Fibroblast of lung (primary cell): ENCODE results near the gene ATP10A. TPM values are rescaled to one million over a fixed set of nuclear protein-coding genes. Genes with fewer than 3 reads are reported as not detected.

Source experiments
- DNase-seq, 2 donors: peaks; one replicate each; pipeline versions ENCODE4 v3.0.0 to v3.0.0-alpha.2; 2010; ENCODE audit warnings: low read depth in 2 of 2
- H2AFZ ChIP-seq: 2 replicates; pipeline ENCODE4 v1.5.1; 2012; ENCODE audit warnings: low read length, control low read depth, inconsistent platforms
- H3K27ac ChIP-seq: 2 replicates; pipeline ENCODE4 v1.5.1; 2011; ENCODE audit warnings: low read length, control low read depth; ENCODE audit not compliant: insufficient read depth
- H3K27me3 ChIP-seq: 2 replicates; pipeline ENCODE4 v1.5.1; 2011; ENCODE audit warnings: mild to moderate bottlenecking, low read length; ENCODE audit not compliant: control insufficient read depth, insufficient read depth
- H3K36me3 ChIP-seq: 2 replicates; pipeline ENCODE4 v1.5.1; 2011; ENCODE audit warnings: low read length; ENCODE audit not compliant: control insufficient read depth, insufficient read depth
- H3K4me1 ChIP-seq: 2 replicates; pipeline ENCODE4 v1.5.1; 2011; ENCODE audit warnings: low read length; ENCODE audit not compliant: control insufficient read depth, insufficient read depth; ENCODE audit errors: extremely low read depth
- H3K4me2 ChIP-seq: 2 replicates; pipeline ENCODE4 v1.5.1; 2011; ENCODE audit warnings: low read length, control low read depth; ENCODE audit not compliant: insufficient read depth; ENCODE audit errors: extremely low read depth
- H3K4me3 ChIP-seq, 4 experiments: fragments of 200-600 bp in 1 of 4; sonication (generic) in 1 of 4; replicated peaks in 1 of 4; 2 replicates each; pipeline ENCODE4 v1.5.1; 2011 to 2016; ENCODE audit warnings: low read length in 4 of 4, low read depth in 3 of 4, mild to moderate bottlenecking in 3 of 4, control low read depth in 2 of 4, inconsistent platforms in 1 of 4, mixed read lengths in 1 of 4; ENCODE audit not compliant: insufficient read depth in 1 of 4; ENCODE audit errors: control extremely low read depth in 1 of 4
- H3K79me2 ChIP-seq: 2 replicates; pipeline ENCODE4 v1.5.1; 2012; ENCODE audit warnings: mild to moderate bottlenecking, low read length, inconsistent platforms; ENCODE audit not compliant: control insufficient read depth, insufficient read depth
- H3K9ac ChIP-seq: 2 replicates; pipeline ENCODE4 v1.5.1; 2011; ENCODE audit warnings: mild to moderate bottlenecking, low read length, control low read depth; ENCODE audit not compliant: insufficient read depth
- H3K9me3 ChIP-seq: 2 replicates; pipeline ENCODE4 v1.5.1; 2012; ENCODE audit warnings: low read depth, low read length; ENCODE audit not compliant: control insufficient read depth, insufficient read depth
- H4K20me1 ChIP-seq: 2 replicates; pipeline ENCODE4 v1.5.1; 2011; ENCODE audit warnings: low read length; ENCODE audit not compliant: control insufficient read depth, insufficient read depth; ENCODE audit errors: extremely low read depth
- CTCF ChIP-seq, 2 donors: IDR thresholded peaks in 1 of 2; conservative IDR thresholded peaks in 1 of 2; 1 replicate in 1 of 2; 2 replicates in 1 of 2; pipeline ENCODE4 v1.5.1; 2011 to 2012; ENCODE audit warnings: low read length in 2 of 2, control low read depth in 1 of 2, inconsistent platforms in 1 of 2, low read depth in 1 of 2, mild to moderate bottlenecking in 1 of 2
- EZH2 ChIP-seq: IDR thresholded peaks from 2 replicates; pipeline ENCODE4 v1.5.1; 2012; ENCODE audit warnings: low read length, control low read depth, mild to moderate bottlenecking; ENCODE audit errors: missing control alignments
- polyA plus RNA-seq, 2 donors: library from polyadenylated mRNA; depleted of rRNA in 1 of 2; stranded (reverse) in 1 of 2; unstranded in 1 of 2; fragments of >200 nt; gene quantifications; 2 replicates each; pipeline ENCODE4 v1.2.1, GENCODE V29; 2011 to 2012; ENCODE audit warnings: missing spikeins in 1 of 2
- total RNA-seq: library from RNA; depleted of rRNA; stranded (reverse); fragments of >200 nt; gene quantifications from 2 replicates; pipeline ENCODE4 v1.2.1, GENCODE V29; 2014

Gene ATP10A
- total and polyA plus RNA-seq, 2 donors (not counting 1 experiment from before 2014, with no cell fraction given) = 12.7 to 13.8 TPM

GRCh38 chr15:25683415-25683814 lies 179.7 kb downstream of the ATP10A start:
- Histone ChIP-seq H3K4me3 (no peak overlapping the region), H3K9me3 (no peaks in the 10 kb centered on the region), H3K36me3 (peaks cover 13% of the 10 kb centered on the region), H2AFZ (no peak overlapping the region), H3K27me3 (no peaks in the 10 kb centered on the region), H3K9ac (no peak overlapping the region), H3K4me1 (peaks cover 12% of the 10 kb centered on the region), H3K79me2 (no peaks in the 10 kb centered on the region), H4K20me1 (no peaks in the 10 kb centered on the region), H3K27ac (no peak overlapping the region), H3K4me2 (no peak overlapping the region)
- TF ChIP-seq CTCF (conservative IDR thresholded peaks at IDR 0.05 in 1 of 2, IDR thresholded peaks at IDR 0.05 in 1 of 2; ENCODE audit: low read depth in 1 of 2, low read length in 2 of 2) = no peak
- DNase-seq = no peak

DNA sequence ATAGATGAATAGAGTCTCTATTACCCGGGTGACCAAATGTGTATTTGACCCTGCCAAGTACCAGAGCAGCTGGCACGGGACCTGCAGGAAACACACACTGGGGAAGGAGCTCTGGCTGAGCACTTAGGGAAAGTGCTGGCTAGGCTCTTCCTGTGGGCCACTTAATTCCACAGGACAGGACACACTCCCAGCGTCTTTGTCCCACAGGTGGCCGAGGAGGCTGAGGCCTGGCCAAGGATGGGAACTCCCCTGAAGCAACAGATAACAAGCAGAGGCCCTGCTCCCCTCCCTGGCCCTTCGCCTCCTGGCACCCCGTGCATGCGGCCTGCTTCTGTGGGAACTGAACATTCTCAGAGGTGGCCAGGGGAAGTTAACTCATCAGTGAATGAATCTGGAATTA lies 180.8 kb downstream of the ATP10A start:
- no peak for DNase-seq
- no peak overlapping the region for H2AFZ ChIP-seq
- no peak overlapping the region for H3K27ac ChIP-seq
- H3K9ac ChIP-seq = no peak overlapping the region
- H3K9me3 ChIP-seq = no peaks in the 10 kb centered on the region
- no peak for TF ChIP-seq EZH2
- TF ChIP-seq CTCF (conservative IDR thresholded peaks at IDR 0.05 in 1 of 2, IDR thresholded peaks at IDR 0.05 in 1 of 2; ENCODE audit: low read depth in 1 of 2, low read length in 2 of 2) = no peak
- no peaks in the 10 kb centered on the region for H4K20me1 ChIP-seq
- peaks cover 12% of the 10 kb centered on the region for H3K4me1 ChIP-seq
- H3K4me3 ChIP-seq = no peak overlapping the region
- H3K79me2 ChIP-seq = no peaks in the 10 kb centered on the region
- peaks cover 13% of the 10 kb centered on the region for H3K36me3 ChIP-seq
- H3K4me2 ChIP-seq = no peak overlapping the region
- no peaks in the 10 kb centered on the region for H3K27me3 ChIP-seq

DNA sequence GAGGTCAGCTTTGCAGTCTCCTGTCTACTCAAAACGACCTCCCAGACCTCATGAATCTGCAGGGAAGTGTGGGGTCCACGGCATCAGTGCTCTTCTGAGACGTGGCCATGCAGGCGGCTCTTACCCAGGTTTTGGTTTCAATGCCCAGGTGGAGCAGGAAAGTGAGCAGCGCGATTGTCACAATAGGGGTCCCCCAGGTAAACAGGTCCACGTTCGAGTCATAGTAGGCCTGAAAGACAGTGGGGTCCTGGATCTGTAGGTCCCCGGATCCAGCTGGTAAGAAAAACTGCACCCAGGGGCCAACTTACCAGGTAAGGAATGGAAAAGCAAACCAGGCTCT lies 182.5 kb downstream of the ATP10A start:
- TF ChIP-seq EZH2 (no peak), CTCF (conservative IDR thresholded peaks at IDR 0.05 in 1 of 2, IDR thresholded peaks at IDR 0.05 in 1 of 2; ENCODE audit: low read depth in 1 of 2, low read length in 2 of 2) (no peak)
- Histone ChIP-seq H3K27me3 (no peaks in the 10 kb centered on the region), H3K4me3 (no peak overlapping the region), H4K20me1 (no peaks in the 10 kb centered on the region), H2AFZ (no peak overlapping the region), H3K4me1 (peaks cover 12% of the 10 kb centered on the region), H3K9me3 (no peaks in the 10 kb centered on the region), H3K79me2 (no peaks in the 10 kb centered on the region), H3K36me3 (peaks cover 13% of the 10 kb centered on the region), H3K4me2 (no peak overlapping the region), H3K9ac (no peak overlapping the region), H3K27ac (no peak overlapping the region)
- no peak for DNase-seq
